Activated naive CD4-positive, alpha-beta T cell treated with anti-CD3 and anti-CD28 coated beads for 36 hours (primary cell): ENCODE measurements around the gene NEK1. TPM values are rescaled to one million over a fixed set of nuclear protein-coding genes. Genes with fewer than 3 reads are reported as not detected.

Experiments
- CTCF ChIA-PET: fragments of 350-600 bp; sonication (Branson Sonifier 250); formaldehyde crosslinking; loops from one replicate; lab custom pipeline; 2021; ENCODE audit warnings: antibody characterized with exemption; lab: Charles Lee
- DNase-seq: peaks from one replicate; pipeline ENCODE4 v3.0.0-alpha.2; 2020
- H3K27ac Mint-ChIP-seq: one replicate; pipeline ENCODE4 v1.8.0; 2021; ENCODE audit warnings: mild to moderate bottlenecking, mixed read lengths
- H3K27me3 Mint-ChIP-seq: one replicate; pipeline ENCODE4 v1.8.0; 2021; ENCODE audit warnings: low read depth, mixed read lengths
- H3K36me3 Mint-ChIP-seq: one replicate; pipeline ENCODE4 v1.8.0; 2021; ENCODE audit warnings: low read depth, mixed read lengths
- H3K4me1 Mint-ChIP-seq: one replicate; pipeline ENCODE4 v1.8.0; 2021; ENCODE audit warnings: low read depth, mixed read lengths
- H3K4me3 Mint-ChIP-seq: one replicate; pipeline ENCODE4 v1.8.0; 2021; ENCODE audit warnings: mild to moderate bottlenecking, moderate library complexity, mixed read lengths
- H3K9me3 Mint-ChIP-seq: one replicate; pipeline ENCODE4 v1.8.0; 2021; ENCODE audit warnings: mixed read lengths
- intact Hi-C: fragments of 100-400 bp; cut with micrococcal nuclease; formaldehyde crosslinking; loops from one replicate; pipeline ENCODE4 v1.15.1; 2023
- total RNA-seq, 2 experiments: library from RNA; stranded (reverse); gene quantifications; one replicate each; pipeline ENCODE4 v1.2.3, GENCODE V29; 2021

NEK1 gene
- total RNA-seq, 2 experiments from 2014 or later: 9.5 to 10.3 TPM

- CTCF ChIA-PET: no interaction called here
- Mint-ChIP-seq H3K36me3 (no peaks in the 10 kb centered on the region), H3K4me3 (no peak overlapping the region), H3K27me3 (peaks cover 4% of the 10 kb centered on the region), H3K4me1 (no peaks in the 10 kb centered on the region), H3K9me3 (peaks cover 4% of the 10 kb centered on the region), H3K27ac (no peak overlapping the region)
- DNase-seq: no peak
- intact Hi-C loops: no loop called here
Observed at GRCh38 chr4:169366821-169367220, 245.6 kb downstream of the NEK1 start.

GRCh38 chr4:169362607-169363006, 249.8 kb downstream of the NEK1 start:
- CTCF ChIA-PET: no interaction called here
- DNase-seq: no peak

GRCh38 chr4:169361756-169362155, 250.6 kb downstream of the NEK1 start:
- Mint-ChIP-seq H3K27me3 (peaks cover 7% of the 10 kb centered on the region), H3K36me3 (no peaks in the 10 kb centered on the region), H3K4me3 (no peak overlapping the region), H3K4me1 (no peaks in the 10 kb centered on the region), H3K9me3 (peaks cover 4% of the 10 kb centered on the region), H3K27ac (no peak overlapping the region)
- intact Hi-C loops: no loop called here
- CTCF ChIA-PET: no interaction called here
- DNase-seq: no peak

More at GRCh38 chr4:169362607-169363006, 249.8 kb downstream of the NEK1 start:
- Mint-ChIP-seq H3K4me3 (no peak overlapping the region), H3K36me3 (no peaks in the 10 kb centered on the region), H3K27me3 (peaks cover 7% of the 10 kb centered on the region), H3K4me1 (no peaks in the 10 kb centered on the region), H3K27ac (no peak overlapping the region), H3K9me3 (peaks cover 4% of the 10 kb centered on the region)
- intact Hi-C loops: no loop called here

- no peaks in the 10 kb centered on the region for H3K9me3 Mint-ChIP-seq
- H3K36me3 Mint-ChIP-seq: no peaks in the 10 kb centered on the region
- intact Hi-C loops: no loop called here
- H3K27ac Mint-ChIP-seq: no peak overlapping the region
- no peak for DNase-seq
- H3K4me1 Mint-ChIP-seq: no peaks in the 10 kb centered on the region
- H3K27me3 Mint-ChIP-seq: peaks cover 7% of the 10 kb centered on the region
- CTCF ChIA-PET: no interaction called here
- H3K4me3 Mint-ChIP-seq: no peak overlapping the region
Observed at GRCh38 chr4:169359961-169360360, 252.4 kb downstream of the NEK1 start.

GRCh38 chr4:169352360-169352759, 260.0 kb downstream of the NEK1 start:
- intact Hi-C loops: no loop called here
- Mint-ChIP-seq H3K36me3 (no peaks in the 10 kb centered on the region), H3K27me3 (no peaks in the 10 kb centered on the region), H3K9me3 (no peaks in the 10 kb centered on the region), H3K27ac (no peak overlapping the region), H3K4me1 (no peaks in the 10 kb centered on the region), H3K4me3 (no peak overlapping the region)
- CTCF ChIA-PET: no interaction called here
- DNase-seq: no peak

GRCh38 chr4:169351872-169352271, 260.5 kb downstream of the NEK1 start:
- no peaks in the 10 kb centered on the region for H3K4me1 Mint-ChIP-seq
- CTCF ChIA-PET: no interaction called here
- intact Hi-C loops: no loop called here
- no peak overlapping the region for H3K4me3 Mint-ChIP-seq
- H3K36me3 Mint-ChIP-seq: no peaks in the 10 kb centered on the region
- H3K9me3 Mint-ChIP-seq: no peaks in the 10 kb centered on the region
- no peak overlapping the region for H3K27ac Mint-ChIP-seq
- DNase-seq: no peak
- H3K27me3 Mint-ChIP-seq: no peaks in the 10 kb centered on the region

GRCh38 chr4:169348541-169348940, 263.8 kb downstream of the NEK1 start:
- H3K9me3 Mint-ChIP-seq: no peaks in the 10 kb centered on the region
- no peaks in the 10 kb centered on the region for H3K36me3 Mint-ChIP-seq
- no peak for DNase-seq
- peaks cover 2% of the 10 kb centered on the region for H3K27me3 Mint-ChIP-seq
- CTCF ChIA-PET: no interaction called here
- intact Hi-C loops: no loop called here
- H3K27ac Mint-ChIP-seq: no peak overlapping the region
- no peak overlapping the region for H3K4me3 Mint-ChIP-seq
- H3K4me1 Mint-ChIP-seq: no peaks in the 10 kb centered on the region

- no peaks in the 10 kb centered on the region for H3K4me1 Mint-ChIP-seq
- intact Hi-C loops: no loop called here
- H3K4me3 Mint-ChIP-seq: no peak overlapping the region
- H3K27me3 Mint-ChIP-seq: peaks cover 2% of the 10 kb centered on the region
- no peaks in the 10 kb centered on the region for H3K9me3 Mint-ChIP-seq
- CTCF ChIA-PET: no interaction called here
- no peak for DNase-seq
- no peak overlapping the region for H3K27ac Mint-ChIP-seq
- no peaks in the 10 kb centered on the region for H3K36me3 Mint-ChIP-seq
Observed at GRCh38 chr4:169346840-169347239, 265.5 kb downstream of the NEK1 start.

GRCh38 chr4:169345316-169345721, 267.1 kb downstream of the NEK1 start:
- intact Hi-C loops: no loop called here
- Mint-ChIP-seq H3K27me3 (peaks cover 2% of the 10 kb centered on the region), H3K9me3 (no peaks in the 10 kb centered on the region)

More at GRCh38 chr4:169345316-169345721, 267.1 kb downstream of the NEK1 start:
- no peaks in the 10 kb centered on the region for H3K36me3 Mint-ChIP-seq
- no peak overlapping the region for H3K27ac Mint-ChIP-seq
- no peak overlapping the region for H3K4me3 Mint-ChIP-seq
- CTCF ChIA-PET: interaction anchor here (1.1 kb wide), 1 partner anchor 140 kb away, joined by 3 read pairs; no protein-coding TSS in a partner anchor
- H3K4me1 Mint-ChIP-seq: no peaks in the 10 kb centered on the region
- DNase-seq: no peak

Other genes with a start within 250 kb of the NEK1 start
- gene CLCN3, start 8.0 kb upstream of the NEK1 start, total RNA-seq: 10 to 100 TPM; 17.4 to 18.4 TPM
- gene HPF1, start 145.4 kb upstream of the NEK1 start, total RNA-seq: 10 to 100 TPM; 35.7 to 36.6 TPM